PC-9 (cell line): ENCODE data around the gene CXorf58.

Experiments used
- EZH2 ChIP-seq: fragments of 200-600 bp; sonication (generic); IDR thresholded peaks from 2 replicates; pipeline ENCODE4 v1.8.0; 2017; ENCODE audit warnings: antibody characterized with exemption, low read depth
- TF ChIP-seq, protein P1 (sequence below): fragments of 200-600 bp; sonication (generic); conservative IDR thresholded peaks from 2 replicates; pipeline ENCODE4 v1.6.1; 2017; ENCODE audit warnings: mixed run types, antibody characterized with exemption, mild to moderate bottlenecking, moderate library complexity

DNA sequence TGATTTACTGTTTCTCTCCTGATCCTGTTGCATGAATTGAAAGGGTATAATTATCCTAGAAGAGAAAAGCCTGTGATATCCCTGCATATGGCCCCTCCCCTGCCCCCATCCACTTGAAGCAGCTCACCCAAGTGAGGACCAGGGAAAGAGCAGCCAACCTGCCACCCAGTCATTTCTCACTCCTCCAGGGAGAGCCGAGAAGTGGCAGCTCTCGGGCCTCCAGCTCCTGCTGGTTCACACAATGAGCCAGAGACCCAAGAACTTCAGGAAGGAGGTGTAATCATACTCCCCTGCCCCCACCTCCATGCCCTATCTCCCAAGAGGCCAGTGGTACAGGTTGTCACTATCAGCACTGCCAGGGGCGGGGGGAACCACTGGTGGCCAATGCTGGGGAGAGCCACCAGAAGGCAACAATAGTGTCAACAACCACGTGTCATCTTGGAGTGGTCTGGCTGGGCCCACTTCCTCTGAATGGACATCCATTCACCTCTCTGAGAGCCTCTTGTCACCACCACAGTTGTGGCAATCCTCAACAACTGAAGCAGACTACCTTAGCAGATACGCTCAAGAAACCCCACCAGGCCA is 43.0 kb upstream of the CXorf58 start:
- TF ChIP-seq, protein P1, sequence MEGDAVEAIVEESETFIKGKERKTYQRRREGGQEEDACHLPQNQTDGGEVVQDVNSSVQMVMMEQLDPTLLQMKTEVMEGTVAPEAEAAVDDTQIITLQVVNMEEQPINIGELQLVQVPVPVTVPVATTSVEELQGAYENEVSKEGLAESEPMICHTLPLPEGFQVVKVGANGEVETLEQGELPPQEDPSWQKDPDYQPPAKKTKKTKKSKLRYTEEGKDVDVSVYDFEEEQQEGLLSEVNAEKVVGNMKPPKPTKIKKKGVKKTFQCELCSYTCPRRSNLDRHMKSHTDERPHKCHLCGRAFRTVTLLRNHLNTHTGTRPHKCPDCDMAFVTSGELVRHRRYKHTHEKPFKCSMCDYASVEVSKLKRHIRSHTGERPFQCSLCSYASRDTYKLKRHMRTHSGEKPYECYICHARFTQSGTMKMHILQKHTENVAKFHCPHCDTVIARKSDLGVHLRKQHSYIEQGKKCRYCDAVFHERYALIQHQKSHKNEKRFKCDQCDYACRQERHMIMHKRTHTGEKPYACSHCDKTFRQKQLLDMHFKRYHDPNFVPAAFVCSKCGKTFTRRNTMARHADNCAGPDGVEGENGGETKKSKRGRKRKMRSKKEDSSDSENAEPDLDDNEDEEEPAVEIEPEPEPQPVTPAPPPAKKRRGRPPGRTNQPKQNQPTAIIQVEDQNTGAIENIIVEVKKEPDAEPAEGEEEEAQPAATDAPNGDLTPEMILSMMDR: no peak
- TF ChIP-seq EZH2: no peak
